HG02852 (cell line): Measurements from ENCODE around the gene RAP1GAP.

Source experiments
- ATAC-seq: cut with Tn5 transposase; IDR thresholded peaks from one replicate; pipeline ENCODE4 v1.9.1; 2021; ENCODE audit warnings: mild to moderate bottlenecking, moderate library complexity; ENCODE audit not compliant: unreplicated experiment

The RAP1GAP gene

DNA sequence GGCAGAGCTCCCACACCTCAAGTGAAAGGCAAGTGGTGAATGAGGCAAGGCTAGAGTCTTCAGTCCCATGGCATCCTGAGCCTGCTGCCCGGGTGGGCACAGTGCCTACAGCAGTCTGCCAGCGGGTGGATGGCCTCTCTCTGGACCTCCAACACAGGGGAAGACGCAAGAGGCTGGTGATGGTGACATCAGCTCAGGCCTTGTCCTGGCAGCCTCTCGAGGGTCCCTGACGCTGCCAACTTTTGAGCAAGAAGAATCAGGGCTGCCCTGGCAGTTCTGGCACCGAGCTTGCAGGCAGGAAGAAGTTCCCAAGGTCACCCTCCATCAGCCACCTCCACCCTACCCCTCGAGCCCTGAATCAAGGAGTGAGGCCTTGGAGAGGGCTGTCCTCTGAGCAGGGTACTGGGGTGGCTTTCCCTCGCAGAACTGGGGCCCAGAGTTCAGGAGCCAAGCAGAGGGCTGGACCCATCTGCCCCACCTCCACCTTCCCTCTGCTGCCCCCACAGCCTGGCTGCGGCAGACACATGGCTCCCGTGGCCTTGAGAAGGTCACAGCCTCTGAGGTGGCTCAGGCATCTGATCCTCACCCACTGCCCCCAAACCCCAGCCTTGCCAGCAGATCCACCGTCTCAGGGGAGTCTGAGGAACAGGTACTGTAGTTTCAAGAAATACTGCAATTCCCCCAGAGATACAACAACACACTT, 5.8 kb downstream of the RAP1GAP start:
- ATAC-seq, result no peak

DNA sequence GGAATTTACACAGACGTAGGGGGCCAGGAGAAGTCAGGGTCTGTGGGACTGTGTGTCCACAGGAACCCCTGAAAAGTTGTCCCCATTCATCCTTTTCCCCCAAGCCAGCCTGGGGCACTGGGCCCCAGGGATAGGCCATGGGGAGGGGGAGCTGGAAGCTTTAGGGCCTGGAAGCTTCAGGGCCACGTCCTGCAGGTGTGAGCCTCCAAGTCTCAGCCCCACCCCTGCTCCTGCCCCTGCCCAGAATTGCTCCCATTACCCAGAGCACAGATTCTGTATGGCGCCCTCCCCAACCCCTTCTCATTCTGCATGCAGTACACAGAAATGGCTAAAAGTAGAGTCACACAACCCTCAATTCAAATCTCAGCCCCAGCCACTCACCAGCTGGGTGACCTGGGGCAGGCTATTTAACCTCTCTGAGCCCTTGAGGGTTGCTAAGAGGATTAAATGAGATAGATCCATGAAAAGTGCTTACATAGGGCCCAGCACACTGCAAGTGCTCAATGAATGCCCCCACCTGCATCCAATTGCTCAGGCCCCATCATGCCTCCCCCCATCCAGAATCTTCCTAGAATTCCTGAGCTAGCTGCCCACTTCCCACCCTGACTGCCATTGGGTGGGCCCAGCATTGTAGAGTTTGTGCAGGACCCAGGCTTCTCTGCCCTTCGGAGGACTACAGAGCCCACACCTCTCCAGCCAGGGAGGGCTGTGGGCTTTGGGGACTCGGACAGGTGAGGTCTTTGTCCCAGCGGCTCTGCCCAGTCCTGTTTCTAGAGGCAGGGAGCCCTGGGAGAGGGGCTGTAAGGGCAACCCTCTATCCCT, 6.5 kb downstream of the RAP1GAP start:
- ATAC-seq, result no peak

DNA sequence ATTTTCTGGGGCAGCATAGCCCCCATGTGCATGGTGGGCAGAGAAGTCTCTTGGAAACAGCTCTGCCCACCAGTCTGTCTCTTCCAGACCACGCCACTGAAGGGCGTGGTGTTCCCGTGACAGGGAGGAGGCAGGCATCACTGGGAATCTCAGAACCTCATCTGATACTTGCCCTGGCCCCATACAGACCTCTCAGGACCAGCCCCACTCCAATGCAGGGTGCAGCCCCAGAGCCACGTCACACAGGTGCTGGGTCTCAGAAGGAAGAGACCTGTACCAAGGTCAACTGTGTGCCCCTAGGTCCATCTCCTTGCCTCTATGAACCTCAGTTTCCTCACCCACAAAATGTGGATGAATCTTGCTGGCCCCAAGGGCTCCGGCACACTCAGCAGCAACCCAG, 7.3 kb downstream of the RAP1GAP start:
- ATAC-seq, result no peak

DNA sequence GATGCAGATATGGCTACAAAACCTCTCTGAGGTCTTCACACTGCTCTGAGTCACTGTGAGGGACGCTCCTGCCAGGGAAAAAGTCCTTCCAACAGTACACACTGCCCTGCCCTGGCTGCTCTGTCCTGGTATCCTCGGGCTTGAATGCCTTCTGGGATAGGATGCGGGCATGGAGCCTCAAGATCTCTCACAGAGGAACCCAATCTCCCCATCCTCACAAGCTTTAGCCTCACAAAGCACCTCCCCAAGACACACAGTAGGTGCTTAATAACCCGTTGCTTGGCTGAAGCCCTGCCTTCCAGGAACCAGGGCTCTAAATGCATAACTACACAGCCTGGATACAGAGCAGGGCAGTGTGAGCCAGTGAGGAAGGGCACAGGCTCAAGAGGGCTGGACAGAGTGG, 9.2 kb downstream of the RAP1GAP start:
- ATAC-seq, result no peak

DNA sequence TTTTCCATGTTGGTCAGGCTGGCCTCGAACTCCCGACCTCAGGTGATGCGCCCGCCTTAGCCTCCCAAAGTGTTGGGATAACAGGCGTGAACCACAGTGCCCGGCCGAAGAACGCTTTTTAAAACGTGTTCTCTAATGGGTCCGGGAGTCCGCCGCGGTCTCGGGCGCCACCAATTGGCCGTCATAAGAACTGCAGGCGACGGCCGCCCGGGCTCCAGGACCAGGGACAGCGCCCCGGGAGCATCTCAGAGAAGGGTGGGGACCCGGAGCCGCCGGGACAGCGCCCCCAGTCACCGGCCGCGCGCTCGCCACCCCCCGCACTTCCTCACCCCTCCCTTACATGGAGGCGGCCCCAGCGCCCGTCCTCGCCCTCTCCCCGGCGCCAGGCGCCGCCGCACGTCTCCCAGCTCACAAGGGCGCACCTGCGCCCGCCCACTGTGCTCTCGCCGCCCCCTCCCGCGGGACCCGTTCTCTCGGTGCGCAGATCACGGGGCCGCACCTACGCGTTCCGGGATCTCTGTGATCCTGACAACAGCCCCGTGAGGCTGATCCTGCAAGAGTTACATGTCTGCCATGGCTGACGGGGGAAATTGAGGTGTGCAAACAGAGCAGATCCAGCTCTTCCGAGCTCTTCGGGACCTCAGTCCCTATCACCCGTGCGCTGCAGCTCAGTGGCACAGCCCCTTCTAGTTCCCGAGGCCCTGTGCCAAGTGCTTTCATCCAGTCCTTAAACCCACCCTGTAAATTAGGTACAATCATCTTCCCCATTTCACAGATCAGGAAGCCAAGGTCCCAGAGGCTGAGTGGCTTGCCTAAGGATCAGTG, 9.8 kb downstream of the RAP1GAP start:
- no peak for ATAC-seq

DNA sequence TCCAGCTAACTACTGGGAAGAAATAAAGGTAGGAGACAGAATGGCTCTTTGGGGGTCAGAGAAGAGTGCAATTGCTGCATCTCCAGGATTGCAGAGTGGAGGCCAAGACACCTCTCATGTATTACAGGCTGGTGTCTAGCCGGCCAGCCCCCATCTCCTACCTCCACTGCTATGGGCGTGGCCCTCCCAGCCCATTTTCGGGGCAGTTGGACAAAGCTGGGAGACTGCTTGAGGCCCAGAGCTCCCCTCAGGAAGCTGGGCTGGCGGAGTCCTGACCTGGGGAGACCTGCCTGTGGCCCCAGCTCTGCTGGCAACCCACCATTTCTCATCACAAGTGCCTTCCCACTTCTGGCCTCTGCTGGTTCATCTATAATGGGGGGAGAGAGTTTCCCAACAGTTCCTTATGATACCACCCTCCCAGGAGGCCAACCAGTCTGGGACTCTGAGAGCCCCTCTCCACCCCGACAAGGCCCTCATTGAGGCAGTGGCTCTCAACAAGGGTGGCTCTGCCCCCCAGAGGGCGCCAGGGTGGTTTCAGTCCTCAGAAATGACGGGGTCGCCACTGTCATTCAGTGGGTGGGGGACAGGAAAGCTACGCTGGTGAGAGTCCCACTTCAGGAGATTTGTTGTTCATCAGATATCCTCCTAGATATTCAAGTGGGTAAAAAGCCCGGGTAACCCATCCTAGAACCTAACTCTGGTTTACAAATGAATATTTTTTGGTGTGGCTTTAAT, 11.5 kb downstream of the RAP1GAP start:
- ATAC-seq, result no peak

DNA sequence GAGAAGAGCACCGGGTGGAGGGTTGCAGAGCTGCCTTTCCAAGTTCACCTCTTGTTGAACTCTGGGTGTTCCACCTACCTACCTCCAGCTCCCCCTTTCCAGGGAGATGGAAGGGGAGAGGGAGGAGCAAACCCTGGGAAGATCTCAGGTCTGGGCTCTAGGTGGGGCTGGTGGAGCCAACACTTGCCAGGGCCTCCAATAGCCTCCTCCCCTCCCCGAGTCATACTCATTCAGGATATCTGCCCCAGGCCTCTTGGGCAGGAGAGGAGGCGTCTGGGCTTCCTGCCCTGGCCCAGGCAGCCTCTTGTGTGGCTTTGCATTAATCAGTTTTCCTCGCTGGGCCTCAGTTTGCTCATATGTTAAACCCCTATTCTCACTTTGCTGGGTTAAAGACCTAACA, 13.4 kb downstream of the RAP1GAP start:
- ATAC-seq, result no peak

DNA sequence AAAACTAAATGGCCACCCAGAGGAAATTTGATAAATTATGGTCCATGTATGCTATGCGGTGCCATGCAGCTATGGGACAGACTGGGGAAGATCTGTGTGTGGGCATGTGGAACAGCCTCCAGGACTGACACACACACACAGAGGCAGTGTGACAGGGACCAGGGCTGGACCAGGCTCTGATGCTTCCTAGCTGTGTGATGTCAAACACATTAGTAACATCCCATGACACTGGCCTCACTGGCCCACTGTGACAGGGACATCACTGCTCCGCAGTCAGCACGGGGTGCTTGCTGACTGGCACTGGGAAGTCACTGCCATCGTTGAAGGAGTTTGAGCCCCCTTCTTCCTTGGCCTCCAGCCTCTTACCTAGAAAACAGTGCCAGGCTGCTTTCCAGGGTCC, 13.9 kb downstream of the RAP1GAP start:
- no peak for ATAC-seq

DNA sequence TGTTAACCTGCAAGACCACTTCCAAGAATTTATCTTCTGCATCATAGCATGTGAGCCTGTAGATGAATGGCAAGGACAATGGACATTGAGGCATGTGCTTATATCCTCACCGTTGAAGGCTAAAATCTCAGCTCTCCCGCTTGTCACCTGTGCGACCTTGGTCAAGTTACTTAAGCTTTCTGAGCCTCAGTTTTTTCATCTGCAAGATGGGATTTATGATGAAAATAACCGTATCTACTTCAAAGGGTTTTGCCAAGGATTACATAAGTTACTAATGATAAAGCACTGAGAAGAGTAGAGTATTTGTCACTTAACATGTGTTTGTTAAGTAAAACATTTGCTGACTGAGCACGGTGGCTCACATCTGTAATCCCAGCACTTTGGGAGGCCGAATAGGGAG, 14.9 kb downstream of the RAP1GAP start:
- ATAC-seq, result no peak

DNA sequence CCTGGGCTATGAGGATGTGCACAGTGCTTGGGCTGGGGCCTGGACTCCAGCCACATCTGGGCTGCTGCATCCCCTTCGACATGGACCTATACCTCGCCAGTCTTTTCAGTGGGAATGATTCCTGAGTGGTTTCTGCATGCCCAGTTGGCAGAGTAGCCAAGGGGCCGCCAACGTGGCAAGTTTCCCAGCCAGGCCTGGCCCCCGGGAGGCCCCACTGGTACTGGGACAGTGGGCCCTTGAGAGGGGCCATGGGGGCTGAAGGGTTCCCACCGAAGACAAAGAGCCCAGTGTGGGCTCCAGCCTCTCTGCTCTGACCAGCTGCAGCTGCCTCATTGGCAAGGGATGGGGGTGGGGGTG, 15.4 kb downstream of the RAP1GAP start:
- ATAC-seq, result no peak

DNA sequence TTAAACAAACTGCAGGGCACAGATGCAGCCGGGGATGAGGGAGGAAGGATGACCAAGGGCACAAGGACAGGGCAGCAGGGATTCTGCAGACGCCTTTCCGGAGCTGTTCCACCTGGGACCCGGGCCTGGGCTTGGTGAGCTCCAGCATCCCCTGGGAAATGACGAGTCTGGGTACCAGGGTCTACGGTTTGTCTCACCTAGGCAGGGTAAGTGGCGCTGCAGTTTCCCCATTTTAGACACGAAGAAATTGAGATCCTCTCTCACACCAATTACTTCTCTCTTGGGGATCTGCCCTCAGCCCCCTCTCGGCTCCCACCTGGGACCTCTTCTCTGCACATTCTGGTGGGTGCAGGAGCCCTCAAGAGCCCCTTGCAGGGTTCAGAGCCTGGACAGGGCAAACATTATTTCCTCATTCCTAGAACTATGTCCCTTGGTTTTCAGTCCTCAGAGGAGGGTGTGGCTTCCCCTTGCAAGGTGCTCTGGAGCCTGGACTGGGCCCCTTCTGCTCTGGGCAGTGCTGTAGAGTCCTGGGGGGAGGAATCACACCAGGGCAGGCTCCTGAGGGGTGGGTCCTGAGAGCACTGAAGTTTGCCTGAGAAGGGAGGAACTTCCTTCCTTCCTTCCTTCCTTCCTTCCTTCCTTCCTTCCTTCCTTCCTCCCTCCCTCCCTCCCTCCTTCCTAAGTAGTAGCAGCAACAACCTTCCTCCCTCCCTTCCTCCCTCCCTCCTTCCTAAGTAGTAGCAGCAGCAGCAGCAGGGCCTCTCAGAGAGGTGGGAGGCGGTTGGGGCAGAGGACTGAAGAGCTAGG, 16.0 kb downstream of the RAP1GAP start:
- no peak for ATAC-seq

DNA sequence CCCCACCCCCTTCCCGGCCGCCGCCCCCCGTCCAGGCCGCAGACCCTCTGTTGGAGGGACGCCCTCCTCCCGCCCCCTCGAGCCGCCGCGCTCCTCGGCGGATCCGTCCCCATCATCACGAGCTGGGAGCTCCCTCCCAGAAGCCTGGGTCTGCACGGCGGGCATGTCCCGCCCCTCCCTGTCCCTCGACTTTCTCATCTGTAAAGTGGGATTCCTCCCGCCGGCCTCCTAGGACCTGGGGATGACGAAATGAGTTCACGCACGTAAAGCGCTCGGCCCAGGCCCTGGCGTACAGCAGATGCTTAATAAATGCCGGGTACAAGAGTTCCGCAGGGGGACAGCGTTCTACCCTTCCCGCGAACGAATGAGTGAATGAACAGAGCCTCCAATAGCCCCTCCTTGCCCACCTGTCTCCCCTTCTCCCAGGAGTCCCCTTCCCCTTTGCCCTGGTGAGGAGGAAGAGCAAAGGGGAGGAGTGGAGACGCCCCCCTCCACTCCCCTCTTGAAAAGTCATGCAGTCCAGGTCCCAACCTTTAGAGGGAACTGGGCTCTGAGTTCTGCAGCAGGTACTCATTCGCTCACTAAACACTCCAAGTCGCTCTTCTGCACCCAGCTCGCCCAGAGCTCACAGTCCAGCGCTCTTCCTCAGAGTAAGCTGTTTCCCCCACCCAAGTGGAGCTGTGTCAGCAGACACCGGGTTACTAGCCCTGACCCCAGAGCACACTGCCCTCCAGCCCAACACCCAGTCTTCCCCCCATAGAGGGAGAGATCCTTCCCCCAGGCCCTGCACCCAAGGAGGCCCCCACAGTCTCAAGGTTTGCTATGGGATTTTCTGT, 16.8 kb downstream of the RAP1GAP start:
- ATAC-seq, result no peak

DNA sequence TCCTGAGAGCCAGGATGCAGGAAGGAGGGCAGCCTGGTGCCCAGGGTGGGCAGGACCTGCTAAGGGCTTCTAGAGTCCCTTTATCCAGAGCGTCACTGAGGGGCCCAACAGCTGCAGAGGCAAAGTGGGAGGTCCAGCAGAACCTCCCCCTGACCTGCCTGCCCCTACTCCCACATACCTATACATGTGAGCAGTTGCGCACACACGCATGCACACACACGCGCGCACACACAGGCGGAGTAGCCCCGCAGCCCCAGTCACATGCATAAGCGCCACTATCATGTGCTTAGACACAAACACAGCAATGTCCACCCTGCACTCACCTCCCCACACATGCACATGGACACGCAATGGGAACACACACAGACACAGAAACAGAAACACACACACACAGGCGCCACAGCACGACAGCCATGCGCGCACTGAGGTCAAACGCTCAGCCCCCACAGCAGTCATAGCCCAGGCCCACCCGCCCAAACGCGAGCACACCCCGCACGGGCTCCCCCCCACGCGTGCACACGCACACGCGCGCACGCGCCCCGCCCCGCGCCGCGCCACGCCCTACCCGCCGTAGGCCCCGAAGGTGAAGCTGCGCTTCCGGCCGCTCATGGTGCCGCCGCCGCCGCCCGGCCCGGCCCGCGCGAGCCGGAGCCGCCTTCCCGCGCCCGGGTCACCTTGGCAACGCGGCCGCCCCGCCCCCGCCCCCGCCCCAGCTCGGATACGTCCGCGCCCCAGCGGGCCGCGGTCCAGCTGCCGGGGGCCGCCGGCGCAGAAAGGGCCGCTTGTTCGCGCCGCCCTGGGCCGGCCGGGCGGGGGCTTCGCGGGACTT, 17.7 kb downstream of the RAP1GAP start:
- ATAC-seq, result no peak

DNA sequence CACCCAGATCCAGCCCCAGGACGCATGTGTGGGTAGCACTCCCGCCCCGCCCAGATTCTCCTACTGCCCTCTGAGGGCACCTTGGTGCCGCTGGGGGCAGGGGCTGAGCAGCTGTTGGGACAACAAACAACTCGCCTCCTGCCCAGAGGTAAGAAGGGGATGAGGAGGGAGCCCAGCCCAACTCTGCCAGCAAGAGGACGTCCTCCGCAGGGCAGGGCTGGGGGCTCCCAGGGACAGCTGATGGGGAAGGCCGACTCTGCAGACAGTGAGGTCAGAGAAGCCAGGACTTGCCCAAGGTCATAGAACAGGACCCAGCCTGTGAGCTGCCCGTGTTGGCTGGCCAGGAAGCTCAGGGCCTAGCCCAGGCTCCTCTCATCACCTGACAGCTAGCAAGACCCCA, 18.8 kb downstream of the RAP1GAP start:
- no peak for ATAC-seq

DNA sequence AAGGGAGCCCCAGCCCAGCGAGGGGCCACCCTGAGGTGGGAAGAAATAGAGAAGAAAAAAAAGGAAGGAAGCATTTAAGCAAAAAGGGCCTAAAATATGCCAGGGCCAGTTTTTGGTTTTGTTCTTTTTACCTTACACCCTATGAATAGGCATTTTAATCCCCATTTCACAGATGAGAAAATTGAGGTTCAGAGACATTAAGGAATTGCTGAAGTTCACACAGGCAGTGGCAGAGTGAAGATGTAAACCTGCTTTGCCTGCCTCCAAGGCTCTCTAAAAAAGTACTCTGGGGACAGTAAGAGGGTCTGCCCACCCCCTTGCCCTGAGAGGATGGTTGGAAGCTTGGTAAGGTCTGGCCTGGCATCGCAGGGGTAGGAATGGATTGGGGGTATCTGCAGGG, 19.8 kb downstream of the RAP1GAP start:
- no peak for ATAC-seq

DNA sequence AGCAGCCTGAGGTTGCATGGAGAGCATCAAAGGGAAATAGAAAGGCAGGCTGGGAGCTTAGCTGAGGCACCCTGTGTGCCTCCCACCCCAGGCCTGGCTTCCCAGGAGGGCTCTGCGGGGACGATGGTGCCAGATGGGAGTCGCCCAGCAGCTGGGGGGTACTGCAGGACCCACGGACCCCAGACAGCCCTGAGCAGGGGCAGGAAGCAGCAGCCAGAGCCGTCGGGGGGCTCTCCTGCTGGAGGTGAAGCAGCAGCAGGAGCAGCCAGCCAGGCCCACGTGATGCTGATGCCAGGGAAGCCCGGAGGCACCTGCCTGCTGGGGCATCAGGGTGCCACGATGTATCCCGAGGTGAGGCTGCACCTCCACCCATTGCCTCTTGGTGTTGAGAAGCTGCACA, 20.4 kb downstream of the RAP1GAP start:
- ATAC-seq, result no peak

DNA sequence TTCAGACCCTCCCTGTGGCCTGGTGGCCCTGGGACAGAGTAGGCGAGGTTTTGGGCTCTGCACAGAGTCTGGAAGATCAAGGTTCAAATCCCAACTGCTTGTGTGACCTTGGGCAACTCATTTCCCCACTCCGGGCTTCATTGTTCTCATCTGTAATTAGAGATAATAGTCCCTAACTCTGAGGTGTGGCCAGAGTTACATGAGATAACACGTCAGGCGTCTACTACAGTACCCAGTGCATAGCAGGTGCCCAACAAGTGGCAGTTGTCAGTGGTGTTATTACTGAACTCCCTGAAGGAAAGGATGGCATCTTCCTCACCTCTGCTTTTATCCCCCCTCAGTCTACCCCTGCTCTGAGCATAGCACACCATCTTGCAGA, 20.8 kb downstream of the RAP1GAP start:
- ATAC-seq, result no peak
